ENCODE results near the gene ZBTB18.

- TF ChIP-seq EZH2 (IDR thresholded peaks at IDR 0.05; ENCODE audit: borderline replicate concordance, insufficient read depth, low read depth, low read length, poor library complexity, severe bottlenecking) (no peak), CTCF (IDR thresholded peaks at IDR 0.05) (no peak)
Observed at GRCh38 chr1:244075247-244075722, 24.2 kb downstream of the ZBTB18 start.

All from B cell (primary cell).